Body of pancreas (tissue), 4 donors: ENCODE data around the gene MAML2.

Experiments
- POLR2A ChIP-seq, 3 donors: fragments of 450-650 bp; IDR thresholded peaks; one replicate each; pipeline ENCODE4 v1.6.1; 2016; ENCODE audit warnings: antibody characterized with exemption in 3 of 3, mild to moderate bottlenecking in 2 of 3
- TF ChIP-seq, protein P1 (sequence below), 7 experiments: fragments of 450-650 bp in 4 of 7; fragments of 200-600 bp in 3 of 7; sonication (generic) in 3 of 7; IDR thresholded peaks; one replicate each; pipeline ENCODE4 v1.5.1; 2016 to 2019; ENCODE audit warnings: antibody characterized with exemption in 7 of 7

DNA sequence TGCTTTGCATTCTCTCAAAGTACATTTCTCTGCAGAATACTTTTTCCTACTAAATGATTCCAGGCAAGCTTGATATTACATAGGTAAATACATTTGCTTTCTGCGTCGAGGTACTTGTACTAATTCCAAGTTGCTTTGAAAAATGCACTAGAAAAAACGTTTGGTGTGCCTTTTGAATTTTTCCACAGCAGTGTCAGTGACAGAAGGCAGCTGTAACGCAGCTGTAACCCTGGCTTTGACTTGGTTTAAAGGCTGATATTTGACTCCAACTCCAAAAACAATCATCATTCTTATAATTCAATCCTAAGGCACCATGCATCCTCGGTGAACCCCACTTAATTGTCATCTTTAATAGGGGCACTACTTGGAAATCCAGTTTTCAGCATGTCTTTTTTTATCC is 125.0 kb downstream of the MAML2 start:
- no peak for TF ChIP-seq POLR2A (IDR thresholded peaks at IDR 0.05)
- TF ChIP-seq, protein P1, sequence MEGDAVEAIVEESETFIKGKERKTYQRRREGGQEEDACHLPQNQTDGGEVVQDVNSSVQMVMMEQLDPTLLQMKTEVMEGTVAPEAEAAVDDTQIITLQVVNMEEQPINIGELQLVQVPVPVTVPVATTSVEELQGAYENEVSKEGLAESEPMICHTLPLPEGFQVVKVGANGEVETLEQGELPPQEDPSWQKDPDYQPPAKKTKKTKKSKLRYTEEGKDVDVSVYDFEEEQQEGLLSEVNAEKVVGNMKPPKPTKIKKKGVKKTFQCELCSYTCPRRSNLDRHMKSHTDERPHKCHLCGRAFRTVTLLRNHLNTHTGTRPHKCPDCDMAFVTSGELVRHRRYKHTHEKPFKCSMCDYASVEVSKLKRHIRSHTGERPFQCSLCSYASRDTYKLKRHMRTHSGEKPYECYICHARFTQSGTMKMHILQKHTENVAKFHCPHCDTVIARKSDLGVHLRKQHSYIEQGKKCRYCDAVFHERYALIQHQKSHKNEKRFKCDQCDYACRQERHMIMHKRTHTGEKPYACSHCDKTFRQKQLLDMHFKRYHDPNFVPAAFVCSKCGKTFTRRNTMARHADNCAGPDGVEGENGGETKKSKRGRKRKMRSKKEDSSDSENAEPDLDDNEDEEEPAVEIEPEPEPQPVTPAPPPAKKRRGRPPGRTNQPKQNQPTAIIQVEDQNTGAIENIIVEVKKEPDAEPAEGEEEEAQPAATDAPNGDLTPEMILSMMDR (IDR thresholded peaks at IDR 0.05) = no peak
